GM12801 (cell line): ENCODE data around the gene NPC2.

ENCODE experiments used
- CTCF ChIP-seq: IDR thresholded peaks from one replicate; pipeline ENCODE4 v1.5.1; 2011; ENCODE audit warnings: control low read depth; ENCODE audit not compliant: insufficient read length; ENCODE audit errors: extremely low read depth

NPC2 gene

GRCh38 chr14:74486164-74486563 is 6.9 kb downstream of the NPC2 start:
- TF ChIP-seq CTCF = no peak

- TF ChIP-seq CTCF = no peak
These were observed 9.8 kb downstream of the NPC2 start for GRCh38 chr14:74483321-74483720.

GRCh38 chr14:74482571-74482970 is 10.5 kb downstream of the NPC2 start:
- no peak for TF ChIP-seq CTCF

GRCh38 chr14:74480046-74480445 is 13.1 kb downstream of the NPC2 start:
- no peak for TF ChIP-seq CTCF

- no peak for TF ChIP-seq CTCF
These were observed 14.0 kb downstream of the NPC2 start for GRCh38 chr14:74478996-74479635.

DNA sequence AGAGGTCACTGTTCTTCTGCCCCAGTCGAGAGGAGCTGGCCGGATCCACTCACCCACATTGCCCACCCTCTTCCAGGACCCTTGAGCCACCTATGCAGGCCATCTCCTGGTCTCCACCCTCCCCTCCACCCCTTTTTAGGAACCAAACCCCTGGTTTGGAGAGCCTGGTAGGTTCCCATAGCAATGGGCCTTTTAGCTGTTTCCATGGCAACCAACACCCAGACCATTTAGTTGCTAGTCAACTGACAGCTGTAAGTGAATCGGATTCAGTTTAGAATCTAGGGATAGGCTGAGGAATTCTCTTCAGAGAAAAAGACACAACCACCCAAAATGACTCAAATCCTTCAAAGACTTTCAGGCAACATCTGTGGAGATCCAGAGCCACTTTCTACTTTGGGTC is 16.5 kb downstream of the NPC2 start:
- no peak for TF ChIP-seq CTCF

DNA sequence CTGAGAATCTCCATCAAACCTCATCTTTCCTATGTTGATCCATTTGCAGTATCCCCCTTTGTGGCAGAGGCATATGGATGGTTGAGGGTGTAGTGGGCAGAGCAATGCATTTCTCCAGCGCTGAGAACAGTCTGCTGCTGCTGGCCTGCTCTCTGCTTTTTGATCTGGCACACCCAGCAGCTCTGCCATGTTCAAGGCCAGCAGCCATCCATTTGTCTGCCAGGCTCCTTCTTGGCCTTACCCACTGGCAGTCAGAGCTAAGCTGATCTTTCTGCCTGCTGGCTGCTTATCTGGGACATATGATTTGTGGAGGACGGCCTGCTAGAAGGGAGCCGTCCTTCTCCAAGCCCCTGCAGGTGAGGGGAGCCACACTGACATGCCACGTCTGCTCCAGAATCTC is 17.0 kb downstream of the NPC2 start:
- no peak for TF ChIP-seq CTCF
